SK-N-SH (cell line): Measurements from ENCODE around the gene CDH7. TPM values are rescaled to one million over a fixed set of nuclear protein-coding genes. Genes with fewer than 3 reads are reported as not detected.
A peak's percentile ranks its signal among the peaks of the same experiment; 100 is the strongest.

Experiments used
- CTCF ChIA-PET: fragments of 300-600, 350-600 bp; formaldehyde crosslinking; extraction: SDS; loops from one replicate; lab custom pipeline; 2021; lab: Yijun Ruan, JAX
- POLR2A ChIA-PET: fragments of 350-600 bp; sonication (Branson Sonifier 250); formaldehyde crosslinking; extraction: SDS; loops from one replicate; lab custom pipeline; 2020; ENCODE audit warnings: antibody characterized with exemption, inconsistent platforms; lab: Yijun Ruan, JAX
- DNase-seq: peaks from one replicate; pipeline ENCODE4 v3.0.0; 2012
- H2AFZ ChIP-seq: fragments of 200-600 bp; sonication (generic); 2 replicates; pipeline ENCODE4 v1.8.1; 2016; ENCODE audit warnings: antibody characterized with exemption, mild to moderate bottlenecking, low read depth
- H3F3A ChIP-seq: fragments of 200-600 bp; sonication (generic); replicated peaks from 2 replicates; pipeline ENCODE3; 2016; ENCODE audit warnings: antibody characterized with exemption, mild to moderate bottlenecking; ENCODE audit not compliant: insufficient read depth
- H3K27ac ChIP-seq, 2 experiments: fragments of 200-500 bp in 1 of 2; fragments of 200-600 bp in 1 of 2; sonication (Bioruptor generic) in 1 of 2; sonication (generic), shearing (Covaris generic) in 1 of 2; 2 replicates each; pipeline versions ENCODE4 v1.5.1 to v1.6.1; 2014 to 2016; ENCODE audit warnings: low read depth in 2 of 2, inconsistent platforms in 1 of 2, low read length in 1 of 2, mild to moderate bottlenecking in 1 of 2, mixed read lengths in 1 of 2
- H3K27me3 ChIP-seq: fragments of 200-600 bp; sonication (generic), shearing (Covaris generic); 2 replicates; pipeline ENCODE4 v1.6.1; 2016; ENCODE audit warnings: mixed run types; ENCODE audit not compliant: insufficient read depth
- H3K36me3 ChIP-seq, 2 experiments: fragments of 200-500 bp in 1 of 2; fragments of 200-600 bp in 1 of 2; sonication (Bioruptor generic) in 1 of 2; sonication (generic) in 1 of 2; replicated peaks in 1 of 2; 2 replicates each; pipeline versions ENCODE3 to v1.5.1; 2014 to 2016; ENCODE audit warnings: low read length in 1 of 2, mild to moderate bottlenecking in 1 of 2; ENCODE audit not compliant: insufficient read depth in 2 of 2, control insufficient read depth in 1 of 2
- H3K4me1 ChIP-seq, 2 experiments: fragments of 200-500 bp in 1 of 2; fragments of 200-600 bp in 1 of 2; sonication (Bioruptor generic) in 1 of 2; sonication (generic), shearing (Covaris generic) in 1 of 2; 2 replicates each; pipeline versions ENCODE4 v1.5.1 to v1.6.1; 2014 to 2016; ENCODE audit warnings: low read depth in 1 of 2, low read length in 1 of 2, mixed run types in 1 of 2; ENCODE audit not compliant: insufficient read depth in 2 of 2, control insufficient read depth in 1 of 2
- H3K4me2 ChIP-seq: fragments of 200-600 bp; sonication (generic), shearing (Covaris generic); 2 replicates; pipeline ENCODE4 v1.6.1; 2017; ENCODE audit warnings: mixed run types
- H3K4me3 ChIP-seq, 2 experiments: fragments of 200-500 bp in 1 of 2; fragments of 200-600 bp in 1 of 2; sonication (Bioruptor generic) in 1 of 2; sonication (generic), shearing (Covaris generic) in 1 of 2; 2 replicates each; pipeline versions ENCODE4 v1.5.1 to v1.8.1; 2014 to 2016; ENCODE audit warnings: low read depth in 2 of 2, inconsistent platforms in 1 of 2, low read length in 1 of 2, mild to moderate bottlenecking in 1 of 2, mixed read lengths in 1 of 2, moderate library complexity in 1 of 2
- H3K79me2 ChIP-seq: fragments of 200-600 bp; sonication (generic); 2 replicates; pipeline ENCODE4 v1.8.1; 2017; ENCODE audit warnings: mild to moderate bottlenecking; ENCODE audit not compliant: insufficient read depth
- H3K9ac ChIP-seq: fragments of 200-600 bp; sonication (generic); 2 replicates; pipeline ENCODE4 v1.6.1; 2017; ENCODE audit warnings: mixed run types
- H3K9me2 ChIP-seq: fragments of 200-600 bp; sonication (generic); 2 replicates; pipeline ENCODE4 v1.6.1; 2017; ENCODE audit warnings: mixed run types
- H3K9me3 ChIP-seq: fragments of 200-600 bp; sonication (generic); 2 replicates; pipeline ENCODE4 v1.6.1; 2017; ENCODE audit warnings: mixed run types, mild to moderate bottlenecking, moderate library complexity
- H4K20me1 ChIP-seq: fragments of 200-600 bp; sonication (generic); 2 replicates; pipeline ENCODE4 v1.6.1; 2017; ENCODE audit warnings: mild to moderate bottlenecking, mixed run types; ENCODE audit not compliant: insufficient read depth
- EZH2phosphoT487 ChIP-seq: fragments of 200-600 bp; sonication (generic); IDR thresholded peaks from 2 replicates; pipeline ENCODE4 v1.6.1; 2017; ENCODE audit warnings: low read depth, mixed run types, mild to moderate bottlenecking, antibody characterized with exemption, moderate library complexity, borderline replicate concordance
- FOXM1 ChIP-seq: IDR thresholded peaks from 2 replicates; pipeline ENCODE4 v1.4.0; 2012; ENCODE audit warnings: low read depth, mild to moderate bottlenecking
- POLR2AphosphoS5 ChIP-seq: IDR thresholded peaks from 2 replicates; pipeline ENCODE4 v1.6.1; 2012; ENCODE audit warnings: low read depth, low read length
- WGBS: methylation state at CpG from one replicate; pipeline ENCODE4 v1.1.6; 2017; ENCODE audit warnings: low lambda C conversion rate; 5-methylcytosine and 5-hydroxymethylcytosine counted together
- polyA plus RNA-seq, 3 experiments: library from polyadenylated mRNA; depleted of rRNA; stranded (reverse); fragments of >200 nt; gene quantifications; 2 replicates each; pipeline ENCODE4 v1.2.3, GENCODE V29; 2012
- TF ChIP-seq, protein P1 (sequence below): fragments of 200-600 bp; sonication (generic); IDR thresholded peaks from 2 replicates; pipeline ENCODE4 v1.6.1; 2017; ENCODE audit warnings: antibody characterized with exemption, mild to moderate bottlenecking, moderate library complexity
- TF ChIP-seq, protein P2 (sequence below): IDR thresholded peaks from 2 replicates; pipeline ENCODE4 v1.4.0; 2012; ENCODE audit warnings: low read depth, borderline replicate concordance
- TF ChIP-seq, protein P3 (sequence below): IDR thresholded peaks from 2 replicates; pipeline ENCODE4 v1.6.1; 2012; ENCODE audit warnings: mild to moderate bottlenecking, low read depth, low read length, moderate library complexity
- TF ChIP-seq, protein P4 (sequence below): IDR thresholded peaks from 2 replicates; pipeline ENCODE4; 2012

Gene CDH7
- polyA plus RNA-seq, 1 of the 3 experiments (the other 2 are of a cell fraction) = not detected

DNA sequence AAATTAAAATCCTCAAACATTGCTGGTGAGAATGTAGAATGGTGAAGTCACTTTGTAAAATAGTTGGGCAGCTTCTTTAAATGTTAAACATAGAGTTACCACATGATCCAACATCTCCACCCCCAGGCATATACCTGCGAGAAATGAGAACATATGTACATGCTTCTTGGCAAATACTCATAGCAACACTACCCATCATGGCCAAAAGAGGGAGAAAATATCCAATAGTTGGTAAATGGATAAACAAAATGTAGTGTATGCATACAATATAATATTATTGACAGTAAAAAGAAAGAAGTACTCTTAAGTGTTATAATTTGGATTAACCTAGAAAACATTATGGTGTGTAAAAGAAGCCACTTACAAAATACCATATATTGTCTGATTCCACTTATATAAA is 185.9 kb downstream of the CDH7 start:
- Histone ChIP-seq H3K4me2 (no peak overlapping the region), H3K9me3 (no peaks in the 10 kb centered on the region), H4K20me1 (no peaks in the 10 kb centered on the region), H3K9ac (no peak overlapping the region)
- no peak for DNase-seq
- POLR2A ChIA-PET = no interaction called here
- TF ChIP-seq, protein P1, sequence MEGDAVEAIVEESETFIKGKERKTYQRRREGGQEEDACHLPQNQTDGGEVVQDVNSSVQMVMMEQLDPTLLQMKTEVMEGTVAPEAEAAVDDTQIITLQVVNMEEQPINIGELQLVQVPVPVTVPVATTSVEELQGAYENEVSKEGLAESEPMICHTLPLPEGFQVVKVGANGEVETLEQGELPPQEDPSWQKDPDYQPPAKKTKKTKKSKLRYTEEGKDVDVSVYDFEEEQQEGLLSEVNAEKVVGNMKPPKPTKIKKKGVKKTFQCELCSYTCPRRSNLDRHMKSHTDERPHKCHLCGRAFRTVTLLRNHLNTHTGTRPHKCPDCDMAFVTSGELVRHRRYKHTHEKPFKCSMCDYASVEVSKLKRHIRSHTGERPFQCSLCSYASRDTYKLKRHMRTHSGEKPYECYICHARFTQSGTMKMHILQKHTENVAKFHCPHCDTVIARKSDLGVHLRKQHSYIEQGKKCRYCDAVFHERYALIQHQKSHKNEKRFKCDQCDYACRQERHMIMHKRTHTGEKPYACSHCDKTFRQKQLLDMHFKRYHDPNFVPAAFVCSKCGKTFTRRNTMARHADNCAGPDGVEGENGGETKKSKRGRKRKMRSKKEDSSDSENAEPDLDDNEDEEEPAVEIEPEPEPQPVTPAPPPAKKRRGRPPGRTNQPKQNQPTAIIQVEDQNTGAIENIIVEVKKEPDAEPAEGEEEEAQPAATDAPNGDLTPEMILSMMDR = 0 out of 2 replicates have a peak, but pooled peaks have one; percentile 9
- TF ChIP-seq EZH2phosphoT487 = no peak
- TF ChIP-seq, all 33 proteins: peak for 1
- no peaks in the 10 kb centered on the region for H3K9me2 ChIP-seq
- no peaks in the 10 kb centered on the region for H3K27me3 ChIP-seq
- CTCF ChIA-PET = no interaction called here
- WGBS = 26% methylated on average over 1 of the region's 1 CpG
- H3F3A ChIP-seq = no peaks in the 10 kb centered on the region
- H3K4me3 ChIP-seq = no peak overlapping the region
- H2AFZ ChIP-seq = no peak overlapping the region
- H3K4me1 ChIP-seq = no peaks in the 10 kb centered on the region
- no peaks in the 10 kb centered on the region for H3K79me2 ChIP-seq
- no peak overlapping the region for H3K27ac ChIP-seq
- no peaks in the 10 kb centered on the region for H3K36me3 ChIP-seq

DNA sequence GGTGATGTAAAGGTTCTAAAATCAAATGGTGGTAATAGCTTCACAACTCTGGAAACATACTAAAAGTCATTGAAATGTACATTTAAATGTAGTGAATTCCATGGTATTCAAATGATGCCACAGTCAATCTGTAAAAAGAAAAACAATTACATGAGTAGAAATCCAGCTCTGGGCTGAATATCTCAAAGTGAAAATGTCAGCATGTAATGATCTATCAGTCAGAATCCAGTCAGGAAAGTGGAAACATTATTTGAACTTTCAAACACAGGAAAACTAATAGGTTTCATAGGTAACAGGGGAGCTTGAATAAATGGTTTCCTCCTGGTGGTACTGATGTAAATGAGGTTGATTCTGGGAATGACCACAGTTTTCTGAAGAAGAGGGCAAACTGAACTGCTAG is 186.4 kb downstream of the CDH7 start:
- no peak overlapping the region for H3K9ac ChIP-seq
- no peaks in the 10 kb centered on the region for H3K36me3 ChIP-seq
- CTCF ChIA-PET = interaction anchor here (1.5 kb wide), 1 partner anchor 32 kb away, joined by 3 read pairs; no protein-coding TSS in a partner anchor

More for the DNA sequence above, 186.4 kb downstream of the CDH7 start:
- Histone ChIP-seq H3F3A (no peaks in the 10 kb centered on the region), H3K27ac (no peak overlapping the region), H3K27me3 (no peaks in the 10 kb centered on the region), H3K9me2 (no peaks in the 10 kb centered on the region), H4K20me1 (no peaks in the 10 kb centered on the region), H2AFZ (no peak overlapping the region), H3K4me2 (no peak overlapping the region), H3K9me3 (no peaks in the 10 kb centered on the region), H3K79me2 (no peaks in the 10 kb centered on the region), H3K4me3 (no peak overlapping the region)
- no peak for DNase-seq
- POLR2A ChIA-PET = no interaction called here
- TF ChIP-seq, protein P2, sequence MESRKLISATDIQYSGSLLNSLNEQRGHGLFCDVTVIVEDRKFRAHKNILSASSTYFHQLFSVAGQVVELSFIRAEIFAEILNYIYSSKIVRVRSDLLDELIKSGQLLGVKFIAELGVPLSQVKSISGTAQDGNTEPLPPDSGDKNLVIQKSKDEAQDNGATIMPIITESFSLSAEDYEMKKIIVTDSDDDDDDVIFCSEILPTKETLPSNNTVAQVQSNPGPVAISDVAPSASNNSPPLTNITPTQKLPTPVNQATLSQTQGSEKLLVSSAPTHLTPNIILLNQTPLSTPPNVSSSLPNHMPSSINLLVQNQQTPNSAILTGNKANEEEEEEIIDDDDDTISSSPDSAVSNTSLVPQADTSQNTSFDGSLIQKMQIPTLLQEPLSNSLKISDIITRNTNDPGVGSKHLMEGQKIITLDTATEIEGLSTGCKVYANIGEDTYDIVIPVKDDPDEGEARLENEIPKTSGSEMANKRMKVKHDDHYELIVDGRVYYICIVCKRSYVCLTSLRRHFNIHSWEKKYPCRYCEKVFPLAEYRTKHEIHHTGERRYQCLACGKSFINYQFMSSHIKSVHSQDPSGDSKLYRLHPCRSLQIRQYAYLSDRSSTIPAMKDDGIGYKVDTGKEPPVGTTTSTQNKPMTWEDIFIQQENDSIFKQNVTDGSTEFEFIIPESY = no peak
- TF ChIP-seq, protein P3, sequence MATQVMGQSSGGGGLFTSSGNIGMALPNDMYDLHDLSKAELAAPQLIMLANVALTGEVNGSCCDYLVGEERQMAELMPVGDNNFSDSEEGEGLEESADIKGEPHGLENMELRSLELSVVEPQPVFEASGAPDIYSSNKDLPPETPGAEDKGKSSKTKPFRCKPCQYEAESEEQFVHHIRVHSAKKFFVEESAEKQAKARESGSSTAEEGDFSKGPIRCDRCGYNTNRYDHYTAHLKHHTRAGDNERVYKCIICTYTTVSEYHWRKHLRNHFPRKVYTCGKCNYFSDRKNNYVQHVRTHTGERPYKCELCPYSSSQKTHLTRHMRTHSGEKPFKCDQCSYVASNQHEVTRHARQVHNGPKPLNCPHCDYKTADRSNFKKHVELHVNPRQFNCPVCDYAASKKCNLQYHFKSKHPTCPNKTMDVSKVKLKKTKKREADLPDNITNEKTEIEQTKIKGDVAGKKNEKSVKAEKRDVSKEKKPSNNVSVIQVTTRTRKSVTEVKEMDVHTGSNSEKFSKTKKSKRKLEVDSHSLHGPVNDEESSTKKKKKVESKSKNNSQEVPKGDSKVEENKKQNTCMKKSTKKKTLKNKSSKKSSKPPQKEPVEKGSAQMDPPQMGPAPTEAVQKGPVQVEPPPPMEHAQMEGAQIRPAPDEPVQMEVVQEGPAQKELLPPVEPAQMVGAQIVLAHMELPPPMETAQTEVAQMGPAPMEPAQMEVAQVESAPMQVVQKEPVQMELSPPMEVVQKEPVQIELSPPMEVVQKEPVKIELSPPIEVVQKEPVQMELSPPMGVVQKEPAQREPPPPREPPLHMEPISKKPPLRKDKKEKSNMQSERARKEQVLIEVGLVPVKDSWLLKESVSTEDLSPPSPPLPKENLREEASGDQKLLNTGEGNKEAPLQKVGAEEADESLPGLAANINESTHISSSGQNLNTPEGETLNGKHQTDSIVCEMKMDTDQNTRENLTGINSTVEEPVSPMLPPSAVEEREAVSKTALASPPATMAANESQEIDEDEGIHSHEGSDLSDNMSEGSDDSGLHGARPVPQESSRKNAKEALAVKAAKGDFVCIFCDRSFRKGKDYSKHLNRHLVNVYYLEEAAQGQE = no peak
- TF ChIP-seq, protein P1 = no peak
- TF ChIP-seq POLR2AphosphoS5 = no peak
- TF ChIP-seq, protein P4, sequence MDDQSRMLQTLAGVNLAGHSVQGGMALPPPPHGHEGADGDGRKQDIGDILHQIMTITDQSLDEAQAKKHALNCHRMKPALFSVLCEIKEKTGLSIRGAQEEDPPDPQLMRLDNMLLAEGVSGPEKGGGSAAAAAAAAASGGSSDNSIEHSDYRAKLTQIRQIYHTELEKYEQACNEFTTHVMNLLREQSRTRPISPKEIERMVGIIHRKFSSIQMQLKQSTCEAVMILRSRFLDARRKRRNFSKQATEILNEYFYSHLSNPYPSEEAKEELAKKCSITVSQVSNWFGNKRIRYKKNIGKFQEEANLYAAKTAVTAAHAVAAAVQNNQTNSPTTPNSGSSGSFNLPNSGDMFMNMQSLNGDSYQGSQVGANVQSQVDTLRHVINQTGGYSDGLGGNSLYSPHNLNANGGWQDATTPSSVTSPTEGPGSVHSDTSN = no peak
- no peak for TF ChIP-seq FOXM1
- TF ChIP-seq, all 33 proteins: peak for 0
- H3K4me1 ChIP-seq = no peaks in the 10 kb centered on the region
